Adrenal gland (tissue), 12 donors: Measurements from ENCODE around the gene FAM3B. TPM values are rescaled to one million over a fixed set of nuclear protein-coding genes. Genes with fewer than 3 reads are reported as not detected.
A peak's percentile ranks its signal among the peaks of the same experiment; 100 is the strongest.

Experiments
- DNase-seq, 7 donors: peaks; one replicate each; pipeline ENCODE4 v3.0.0-alpha.2; 2019 to 2020
- H3K27ac ChIP-seq, 5 donors: fragments of 200-600 bp; sonication (generic) in 4 of 5; 1 replicate in 3 of 5; 2 replicates in 2 of 5; pipeline versions ENCODE4 v1.5.1 to v1.8.0; 2016 to 2020; ENCODE audit warnings: mild to moderate bottlenecking in 1 of 5
- H3K27me3 ChIP-seq: fragments of 200-600 bp; 2 replicates; pipeline ENCODE4 v1.8.0; 2021
- H3K36me3 ChIP-seq, 2 donors: fragments of 200-600 bp; replicated peaks in 1 of 2; 1 replicate in 1 of 2; 2 replicates in 1 of 2; pipeline versions ENCODE4 v1.5.1 to v1.8.0; 2018 to 2022
- H3K4me1 ChIP-seq, 2 donors: fragments of 200-600 bp; replicated peaks in 1 of 2; 1 replicate in 1 of 2; 2 replicates in 1 of 2; pipeline versions ENCODE4 v1.5.1 to v1.8.0; 2018 to 2021
- H3K4me3 ChIP-seq, 4 donors: fragments of 200-600 bp; sonication (generic) in 3 of 4; one replicate each; pipeline ENCODE4 v1.5.1; 2016 to 2018
- H3K9me3 ChIP-seq, 3 donors: fragments of 200-600 bp; sonication (generic) in 1 of 3; replicated peaks in 1 of 3; 1 replicate in 2 of 3; 2 replicates in 1 of 3; pipeline versions ENCODE4 v1.5.1 to v1.8.0; 2016 to 2021
- POLR2A ChIP-seq, 2 donors: fragments of 450-650 bp; IDR thresholded peaks; one replicate each; pipeline ENCODE4 v1.6.1; 2017; ENCODE audit warnings: antibody characterized with exemption in 2 of 2, mild to moderate bottlenecking in 2 of 2, moderate library complexity in 1 of 2
- WGBS, 4 donors: extraction: QIAGEN DNeasy Blood & Tissue Kit in 2 of 4; methylation state at CpG; one replicate each; pipeline versions ENCODE4 v1.1.5 to v1.1.7; 2013 to 2017; 5-methylcytosine and 5-hydroxymethylcytosine counted together
- intact Hi-C, 2 donors: fragments of 100-400 bp; cut with DNase I; formaldehyde crosslinking; loops; one replicate each; pipeline versions ENCODE4 v1.14.1 to v1.15.0; 2022 to 2023
- polyA plus RNA-seq, 3 donors: library from polyadenylated mRNA; stranded (reverse); fragments of 200-250 nt in 2 of 3; fragments of 350-450 nt in 1 of 3; fragmentation: Illumina TruSeq in 1 of 3; extraction: RNeasy Lipid Tissue Mini Kit (QIAGEN cat#74804) in 1 of 3; gene quantifications; one replicate each; pipeline ENCODE4 v1.2.3, GENCODE V29; 2013 to 2014
- total RNA-seq, 9 donors: library from RNA; depleted of rRNA in 4 of 9; stranded (reverse); fragments of >200 nt in 4 of 9; fragments of 120-200 nt in 1 of 9; fragmentation: NEBNext Ultra II Directional in 1 of 9; extraction: Animal tissue kit (Norgen Biotek cat#: 25700) in 1 of 9; gene quantifications; one replicate each; pipeline versions ENCODE4 v1.1.0 to v1.2.4, GENCODE V29; 2013 to 2023
- TF ChIP-seq, protein P1 (sequence below), 6 experiments: fragments of 450-650 bp in 4 of 6; fragments of 200-600 bp in 2 of 6; sonication (generic) in 1 of 6; IDR thresholded peaks; 1 replicate in 5 of 6; 2 replicates in 1 of 6; pipeline versions ENCODE4 v1.5.1 to v1.8.0; 2016 to 2021; ENCODE audit warnings: antibody characterized with exemption in 6 of 6, mild to moderate bottlenecking in 2 of 6, moderate library complexity in 1 of 6
- donor health status: healthy with polysubstance abuse.
- donor health status: Bipolar disorder and iron deficiency.
- donor health status: DM: yes; HTN: yes; CAD: no.
- donor health status: DM: no; HTN: no; CAD: no.
- donor health status: DM: no; HTN: no; CAD: no.
- donor health status: DM: yes; HTN: yes; CAD: no.

Gene FAM3B
- total and polyA plus RNA-seq, 12 donors, result 0.07 to 0.38 (median 0.24) TPM; not detected in 8

DNA sequence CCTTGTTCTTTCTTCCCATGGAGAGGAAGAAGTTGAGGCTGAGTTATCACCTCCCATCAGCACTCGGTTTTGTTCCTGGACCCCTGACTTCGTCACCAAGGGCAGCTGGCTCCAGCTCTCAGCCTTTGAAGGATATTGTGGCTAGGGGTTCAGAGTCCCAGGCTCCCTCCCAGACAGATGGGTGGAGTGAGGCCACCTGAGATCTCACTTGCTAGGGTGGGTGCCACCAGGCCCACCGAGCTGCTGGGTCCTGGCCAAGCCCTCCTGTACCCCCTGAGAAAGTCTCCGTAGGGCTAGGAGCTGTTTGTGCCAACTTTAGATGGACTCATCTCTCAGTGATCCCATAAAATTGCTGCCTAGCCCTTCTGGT lies 52.1 kb downstream of the FAM3B start:
- Histone ChIP-seq H3K36me3 (no peaks in the 10 kb centered on the region), H3K4me1 (no peaks in the 10 kb centered on the region), H3K9me3 (no peaks in the 10 kb centered on the region), H3K27ac (no peak overlapping the region), H3K4me3 (no peak overlapping the region), H3K27me3 (no peaks in the 10 kb centered on the region)
- intact Hi-C loops, result no loop called here
- DNase-seq, result no peak
- 42 to 53% (median 48%) methylated on average over 3 to 4 of the region's 4 CpGs for WGBS, 4 donors
- no peak for TF ChIP-seq POLR2A (IDR thresholded peaks at IDR 0.05)
- TF ChIP-seq, protein P1, sequence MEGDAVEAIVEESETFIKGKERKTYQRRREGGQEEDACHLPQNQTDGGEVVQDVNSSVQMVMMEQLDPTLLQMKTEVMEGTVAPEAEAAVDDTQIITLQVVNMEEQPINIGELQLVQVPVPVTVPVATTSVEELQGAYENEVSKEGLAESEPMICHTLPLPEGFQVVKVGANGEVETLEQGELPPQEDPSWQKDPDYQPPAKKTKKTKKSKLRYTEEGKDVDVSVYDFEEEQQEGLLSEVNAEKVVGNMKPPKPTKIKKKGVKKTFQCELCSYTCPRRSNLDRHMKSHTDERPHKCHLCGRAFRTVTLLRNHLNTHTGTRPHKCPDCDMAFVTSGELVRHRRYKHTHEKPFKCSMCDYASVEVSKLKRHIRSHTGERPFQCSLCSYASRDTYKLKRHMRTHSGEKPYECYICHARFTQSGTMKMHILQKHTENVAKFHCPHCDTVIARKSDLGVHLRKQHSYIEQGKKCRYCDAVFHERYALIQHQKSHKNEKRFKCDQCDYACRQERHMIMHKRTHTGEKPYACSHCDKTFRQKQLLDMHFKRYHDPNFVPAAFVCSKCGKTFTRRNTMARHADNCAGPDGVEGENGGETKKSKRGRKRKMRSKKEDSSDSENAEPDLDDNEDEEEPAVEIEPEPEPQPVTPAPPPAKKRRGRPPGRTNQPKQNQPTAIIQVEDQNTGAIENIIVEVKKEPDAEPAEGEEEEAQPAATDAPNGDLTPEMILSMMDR (IDR thresholded peaks at IDR 0.05), result no peak

DNA sequence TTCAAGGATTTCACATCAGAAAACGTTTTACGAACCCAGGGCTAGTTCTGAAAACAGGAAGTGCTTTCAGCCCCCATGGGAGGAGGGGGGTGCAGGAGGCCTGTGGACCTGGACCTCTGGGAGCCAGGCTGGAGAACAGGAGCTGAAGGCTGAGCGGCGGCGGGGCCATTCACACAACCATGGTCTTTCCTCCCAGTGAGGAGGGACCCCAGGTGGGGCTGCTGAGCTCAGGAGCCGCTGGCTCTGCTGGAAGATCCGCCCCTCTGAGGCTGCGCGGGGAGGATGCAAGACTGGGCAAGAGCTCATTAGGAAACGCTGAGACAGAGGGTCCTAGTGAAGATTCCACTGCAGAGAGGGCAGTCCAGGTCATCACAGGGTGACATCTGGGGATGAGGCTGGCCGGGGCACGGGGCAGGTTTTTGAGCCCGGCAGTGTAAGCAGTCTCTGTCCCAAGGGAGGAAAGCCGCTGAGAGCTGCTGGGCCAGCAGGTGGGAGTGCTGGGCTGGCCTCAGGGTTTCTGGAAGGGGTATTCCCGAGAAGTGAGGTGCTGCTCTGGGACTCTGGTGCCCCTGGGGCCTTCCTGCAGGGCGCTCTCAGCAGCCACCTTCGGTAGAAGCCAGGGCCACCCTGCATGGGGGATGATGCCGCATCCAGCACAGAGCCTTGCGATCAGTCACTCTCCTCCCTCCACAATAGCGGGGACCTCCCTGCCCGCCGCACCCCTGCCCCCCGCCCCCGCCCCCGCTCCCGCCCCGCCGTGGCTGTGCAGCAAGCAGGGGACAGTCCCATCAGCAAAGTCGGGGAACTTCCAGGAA lies 52.7 kb downstream of the FAM3B start:
- WGBS, 4 donors, result 17 to 24% (median 20%) methylated on average over 12 to 29 of the region's 29 CpGs
- DNase-seq, result peak in 2 of 7 donors; percentile 10 to 48
- Histone ChIP-seq H3K4me3 (peak overlapping the region in 1 of 4 donors; percentile 33), H3K36me3 (no peaks in the 10 kb centered on the region), H3K27me3 (no peaks in the 10 kb centered on the region), H3K9me3 (no peaks in the 10 kb centered on the region), H3K27ac (peak overlapping the region in 1 of 5 donors; percentile 20), H3K4me1 (no peaks in the 10 kb centered on the region)
- TF ChIP-seq, protein P1 (IDR thresholded peaks at IDR 0.05), result no peak
- no peak for TF ChIP-seq POLR2A (IDR thresholded peaks at IDR 0.05)
- intact Hi-C loops, result no loop called here

DNA sequence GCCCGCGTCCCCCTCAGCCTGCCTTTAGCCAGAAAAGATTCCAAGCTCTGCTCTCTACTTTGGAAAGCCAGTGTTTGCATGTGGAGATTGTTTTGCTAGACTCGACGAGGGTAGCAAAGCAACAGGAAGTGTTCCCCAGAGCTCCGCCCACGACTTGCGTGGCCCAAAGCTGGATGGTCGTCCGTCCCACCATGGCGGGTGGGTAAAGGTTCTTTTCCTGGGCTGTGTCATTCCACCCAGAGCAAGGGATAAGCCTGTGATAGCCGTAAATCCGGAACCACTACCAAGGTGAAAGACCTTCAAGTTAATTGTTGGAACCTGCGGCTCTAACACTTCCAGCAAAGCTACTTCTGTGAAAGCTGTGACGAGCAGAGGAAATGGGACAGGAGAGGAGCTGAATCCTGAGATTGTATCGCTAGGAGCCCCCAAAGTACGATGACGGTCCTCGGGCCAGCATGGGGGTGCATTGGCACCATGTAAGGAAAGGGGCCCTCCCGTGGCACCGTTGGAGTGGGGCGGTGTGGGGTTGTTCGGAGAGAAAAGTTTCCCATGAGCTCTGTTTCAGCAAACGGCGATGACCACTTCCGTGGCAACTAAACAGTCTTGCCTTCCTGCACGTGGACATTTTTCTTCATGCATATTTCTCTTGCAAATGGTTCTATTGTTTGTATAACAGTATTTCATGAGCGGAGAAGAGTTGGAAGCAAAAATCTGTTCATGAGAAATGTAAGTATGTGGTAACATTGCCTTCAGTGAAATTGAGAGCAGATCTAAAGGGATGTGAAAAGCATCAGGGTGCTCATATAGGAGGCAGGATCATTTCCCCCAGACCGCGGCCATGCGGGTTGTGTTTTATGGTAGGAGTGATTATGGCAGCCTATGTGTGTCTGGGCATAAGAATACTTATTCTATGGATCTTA lies 53.6 kb downstream of the FAM3B start:
- peak in 2 of 7 donors; percentile 7 to 49 for DNase-seq
- H3K36me3 ChIP-seq, result no peaks in the 10 kb centered on the region
- H3K27me3 ChIP-seq, result no peaks in the 10 kb centered on the region
- intact Hi-C loops, result no loop called here
- no peaks in the 10 kb centered on the region for H3K9me3 ChIP-seq
- H3K27ac ChIP-seq, result no peak overlapping the region
- no peaks in the 10 kb centered on the region for H3K4me1 ChIP-seq
- WGBS, 4 donors, result 72 to 84% (median 75%) methylated on average over 25 to 30 of the region's 30 CpGs
- H3K4me3 ChIP-seq, result peak overlapping the region in 1 of 4 donors; percentile 33
- TF ChIP-seq POLR2A (IDR thresholded peaks at IDR 0.05), result no peak
- TF ChIP-seq, protein P1 (IDR thresholded peaks at IDR 0.05), result no peak
